ENCODE data around the gene CEP97. TPM values are rescaled to one million over a fixed set of nuclear protein-coding genes. Genes with fewer than 3 reads are reported as not detected.

Gene CEP97
- total RNA-seq, 1 experiment from 2014 or later: 12.0 TPM

DNA sequence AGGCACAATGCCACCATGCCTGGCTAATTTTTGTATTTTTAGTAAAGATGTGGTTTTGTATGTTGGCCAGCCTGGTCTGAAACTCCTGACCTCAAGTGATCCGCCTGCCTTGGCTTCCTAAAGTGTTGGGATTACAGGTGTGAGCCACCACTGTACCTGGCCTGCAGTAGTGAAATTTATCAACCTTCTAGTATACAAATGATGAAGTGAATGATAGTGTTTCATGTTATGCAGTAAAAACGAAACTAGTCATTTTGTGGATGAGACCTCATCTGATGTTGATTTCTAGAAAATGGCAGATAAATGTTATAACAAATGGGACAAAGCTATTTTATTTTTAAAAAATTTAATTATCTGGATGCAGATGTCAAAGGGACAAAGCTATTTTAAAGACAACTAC lies 87.5 kb downstream of the CEP97 start (continued):
- no peak for TF ChIP-seq ZNF396 (CRISPR knock-in tag; IDR thresholded peaks at IDR 0.05; ENCODE audit: borderline replicate concordance)
- TF ChIP-seq, protein P1, sequence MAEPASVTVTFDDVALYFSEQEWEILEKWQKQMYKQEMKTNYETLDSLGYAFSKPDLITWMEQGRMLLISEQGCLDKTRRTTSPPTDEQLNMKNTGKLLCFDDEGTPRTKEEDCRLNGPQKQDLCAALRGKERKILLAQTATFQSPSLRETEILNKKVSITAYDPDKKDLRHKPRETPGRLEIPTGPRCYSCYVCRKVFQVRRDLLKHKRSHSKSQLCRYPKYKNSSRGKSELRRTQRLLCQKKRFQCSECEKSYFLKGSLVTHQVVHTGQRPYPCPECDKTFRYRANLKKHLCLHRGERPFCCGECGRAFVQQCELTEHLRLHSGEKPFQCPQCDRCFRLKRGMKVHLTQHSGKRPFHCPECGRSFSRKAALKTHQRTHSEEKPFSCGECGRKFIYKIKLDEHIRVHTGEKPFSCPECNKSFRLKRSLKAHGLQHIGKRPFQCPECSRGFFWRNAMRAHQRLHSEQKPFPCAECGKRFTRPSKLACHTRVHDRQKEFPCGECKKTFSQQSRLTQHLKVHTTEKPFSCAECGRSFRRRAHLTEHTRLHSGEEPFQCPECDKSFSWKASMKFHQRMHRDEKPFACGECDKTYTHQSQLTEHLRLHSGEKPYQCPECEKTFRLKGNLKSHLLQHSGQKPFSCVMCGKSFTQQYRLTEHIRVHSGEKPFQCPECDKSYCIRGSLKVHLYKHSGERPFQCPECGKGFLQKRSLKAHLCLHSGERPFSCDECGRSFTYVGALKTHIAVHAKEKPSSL (CRISPR knock-in tag; conservative IDR thresholded peaks at IDR 0.05): no peak
- no peak for TF ChIP-seq SMAD3 (CRISPR knock-in tag; IDR thresholded peaks at IDR 0.05; ENCODE audit: borderline replicate concordance)
- no peak for TF ChIP-seq AR (CRISPR knock-in tag; IDR thresholded peaks at IDR 0.05)
- TF ChIP-seq ZNF232 (CRISPR knock-in tag; IDR thresholded peaks at IDR 0.05): no peak
- no peak for TF ChIP-seq RELA (CRISPR knock-in tag; IDR thresholded peaks at IDR 0.05; ENCODE audit: borderline replicate concordance)
- TF ChIP-seq, protein P2, sequence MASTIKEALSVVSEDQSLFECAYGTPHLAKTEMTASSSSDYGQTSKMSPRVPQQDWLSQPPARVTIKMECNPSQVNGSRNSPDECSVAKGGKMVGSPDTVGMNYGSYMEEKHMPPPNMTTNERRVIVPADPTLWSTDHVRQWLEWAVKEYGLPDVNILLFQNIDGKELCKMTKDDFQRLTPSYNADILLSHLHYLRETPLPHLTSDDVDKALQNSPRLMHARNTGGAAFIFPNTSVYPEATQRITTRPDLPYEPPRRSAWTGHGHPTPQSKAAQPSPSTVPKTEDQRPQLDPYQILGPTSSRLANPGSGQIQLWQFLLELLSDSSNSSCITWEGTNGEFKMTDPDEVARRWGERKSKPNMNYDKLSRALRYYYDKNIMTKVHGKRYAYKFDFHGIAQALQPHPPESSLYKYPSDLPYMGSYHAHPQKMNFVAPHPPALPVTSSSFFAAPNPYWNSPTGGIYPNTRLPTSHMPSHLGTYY (CRISPR knock-in tag; IDR thresholded peaks at IDR 0.05): no peak
- TF ChIP-seq NFE2L1 (CRISPR knock-in tag; IDR thresholded peaks at IDR 0.05): no peak

DNA sequence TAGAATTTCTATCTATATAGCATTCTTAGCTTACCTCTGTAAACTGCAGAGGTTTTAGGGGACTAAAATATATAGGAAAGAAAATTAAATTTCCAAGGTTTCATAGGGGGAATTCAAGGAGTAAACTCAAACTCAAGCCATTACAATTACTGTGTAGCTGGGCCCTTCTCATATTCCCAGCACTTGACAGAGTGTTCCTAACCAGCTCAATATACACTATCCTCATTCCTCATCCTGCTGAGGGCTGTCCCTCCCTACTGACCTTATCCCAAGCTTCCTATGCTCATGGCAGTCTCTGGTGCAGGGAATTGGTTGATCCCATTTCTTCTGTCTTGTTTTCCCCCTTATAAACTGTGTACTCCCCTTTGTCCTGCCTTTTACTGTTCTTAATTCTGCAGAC lies 88.5 kb downstream of the CEP97 start:
- Mint-ChIP-seq H3K9me3 (no peaks in the 10 kb centered on the region), H3K4me3 (no peak overlapping the region), H3K36me3 (0 out of 2 replicates have a peak, but pooled peaks cover 4% of the 10 kb centered on the region), H3K27ac (no peak overlapping the region), H3K4me1 (peaks cover 13% of the 10 kb centered on the region), H3K27me3 (ENCODE audit: low read depth) (no peaks in the 10 kb centered on the region)
- ATAC-seq (no peak; the same call in 1 of the 2 replicates), DNase-seq (ENCODE audit: low spot score) (no peak)
- POLR2A ChIA-PET: interaction anchor here (0.8 kb wide), 1 partner anchor 37 kb away, joined by 3 read pairs; the partner anchor contains the start of gene NFKBIZ
- TF ChIP-seq, protein P2 (CRISPR knock-in tag; IDR thresholded peaks at IDR 0.05): no peak
- TF ChIP-seq ELF4 (CRISPR knock-in tag; IDR thresholded peaks at IDR 0.05; ENCODE audit: low read depth) (no peak), PREB (CRISPR knock-in tag; IDR thresholded peaks at IDR 0.05; ENCODE audit: borderline replicate concordance) (no peak), ZMAT4 (CRISPR knock-in tag; IDR thresholded peaks at IDR 0.05) (no peak), ETV6 (CRISPR knock-in tag; IDR thresholded peaks at IDR 0.05) (no peak), SOX15 (CRISPR knock-in tag; IDR thresholded peaks at IDR 0.05) (no peak), MAX (CRISPR knock-in tag; IDR thresholded peaks at IDR 0.05) (no peak), ATF6 (CRISPR knock-in tag; IDR thresholded peaks at IDR 0.05) (no peak), NFE2L1 (CRISPR knock-in tag; IDR thresholded peaks at IDR 0.05) (no peak), CREM (CRISPR knock-in tag; IDR thresholded peaks at IDR 0.05) (no peak)
- TF ChIP-seq, protein P3, sequence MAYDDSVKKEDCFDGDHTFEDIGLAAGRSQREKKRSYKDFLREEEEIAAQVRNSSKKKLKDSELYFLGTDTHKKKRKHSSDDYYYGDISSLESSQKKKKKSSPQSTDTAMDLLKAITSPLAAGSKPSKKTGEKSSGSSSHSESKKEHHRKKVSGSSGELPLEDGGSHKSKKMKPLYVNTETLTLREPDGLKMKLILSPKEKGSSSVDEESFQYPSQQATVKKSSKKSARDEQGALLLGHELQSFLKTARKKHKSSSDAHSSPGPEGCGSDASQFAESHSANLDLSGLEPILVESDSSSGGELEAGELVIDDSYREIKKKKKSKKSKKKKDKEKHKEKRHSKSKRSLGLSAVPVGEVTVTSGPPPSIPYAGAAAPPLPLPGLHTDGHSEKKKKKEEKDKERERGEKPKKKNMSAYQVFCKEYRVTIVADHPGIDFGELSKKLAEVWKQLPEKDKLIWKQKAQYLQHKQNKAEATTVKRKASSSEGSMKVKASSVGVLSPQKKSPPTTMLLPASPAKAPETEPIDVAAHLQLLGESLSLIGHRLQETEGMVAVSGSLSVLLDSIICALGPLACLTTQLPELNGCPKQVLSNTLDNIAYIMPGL (CRISPR knock-in tag; IDR thresholded peaks at IDR 0.05): no peak
- TF ChIP-seq, protein P1 (CRISPR knock-in tag; conservative IDR thresholded peaks at IDR 0.05): no peak
- CTCF ChIA-PET: interaction anchor here (0.8 to 1.4 kb wide), 5 partner anchors 9 to 416 kb away, joined by 3 to 11 read pairs (median 6); no protein-coding TSS in a partner anchor

Data from WTC11 (cell line).